ENCODE results near the gene MYRFL. TPM values are rescaled to one million over a fixed set of nuclear protein-coding genes. Genes with fewer than 3 reads are reported as not detected.
"Not testable (repeated sequence)": the region's sequence is repeated elsewhere in the genome, so short reads cannot be mapped to it uniquely, and the experiment has no call there.

Gene MYRFL
- total RNA-seq, 1 donor from 2014 or later, result not detected

DNA sequence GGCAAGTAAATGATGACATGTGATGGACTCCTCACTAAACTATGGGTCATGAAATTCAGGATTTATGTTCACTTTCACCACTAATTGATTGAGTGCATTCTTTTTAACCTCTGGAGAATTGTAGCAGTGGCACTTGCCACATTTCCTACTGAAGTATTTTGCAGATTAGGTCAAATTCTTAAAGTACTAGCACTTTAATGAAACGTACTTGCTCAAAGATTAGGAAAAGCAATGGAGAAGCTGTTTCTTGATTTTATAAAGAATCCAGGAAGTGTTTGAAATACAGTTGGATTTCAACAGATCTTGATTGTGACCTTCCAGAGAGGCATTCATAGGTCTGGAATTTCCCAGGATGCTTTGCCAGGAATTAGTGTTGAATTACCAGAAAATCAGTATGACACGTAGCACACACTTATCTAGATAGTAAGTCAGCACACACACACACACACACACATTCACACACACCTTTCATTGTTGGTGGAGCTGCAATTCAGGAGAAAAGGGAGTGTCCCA is 162.6 kb downstream of the MYRFL start:
- DNase-seq (ENCODE audit: low spot score), result no peak

DNA sequence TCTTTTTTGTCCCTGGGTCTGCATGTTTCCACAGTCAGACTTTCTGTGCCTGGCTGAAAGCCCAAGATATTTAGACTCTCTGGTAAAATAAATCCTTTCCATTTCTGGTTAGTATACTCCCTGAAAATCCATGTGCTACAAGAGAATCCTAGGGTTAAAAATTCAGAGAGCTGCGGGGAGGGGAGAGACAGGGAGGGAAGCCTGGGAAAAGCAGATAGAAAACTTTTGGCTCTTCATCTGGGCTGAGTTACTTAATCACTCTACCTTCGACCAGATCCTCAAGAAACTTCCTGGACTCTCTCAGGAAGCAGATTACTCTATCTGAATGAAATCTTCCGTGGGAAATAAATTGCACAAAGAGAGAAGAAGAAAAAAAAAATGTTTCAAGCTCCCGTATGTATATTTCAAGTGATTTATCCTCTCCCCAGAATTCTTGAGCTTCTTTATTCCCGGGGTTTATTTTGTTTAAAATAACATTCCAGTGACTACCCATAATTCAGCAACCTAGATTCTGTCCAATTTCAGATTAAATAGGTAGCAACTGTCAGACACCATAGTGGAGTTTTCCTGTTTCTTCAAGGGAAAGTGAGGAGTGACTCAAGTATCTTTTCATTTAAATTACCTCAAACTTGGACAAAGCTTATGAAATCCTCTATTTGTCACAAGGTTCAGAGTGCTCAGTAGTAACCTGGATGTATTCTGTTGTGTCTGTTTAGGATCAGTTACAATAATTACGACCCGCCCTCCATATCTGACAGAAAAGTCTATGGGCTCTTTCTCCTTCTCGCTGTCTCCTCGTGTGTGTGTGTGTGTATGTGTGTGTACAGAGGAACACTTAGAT is 163.7 kb downstream of the MYRFL start:
- no peak for DNase-seq (ENCODE audit: low spot score)

DNA sequence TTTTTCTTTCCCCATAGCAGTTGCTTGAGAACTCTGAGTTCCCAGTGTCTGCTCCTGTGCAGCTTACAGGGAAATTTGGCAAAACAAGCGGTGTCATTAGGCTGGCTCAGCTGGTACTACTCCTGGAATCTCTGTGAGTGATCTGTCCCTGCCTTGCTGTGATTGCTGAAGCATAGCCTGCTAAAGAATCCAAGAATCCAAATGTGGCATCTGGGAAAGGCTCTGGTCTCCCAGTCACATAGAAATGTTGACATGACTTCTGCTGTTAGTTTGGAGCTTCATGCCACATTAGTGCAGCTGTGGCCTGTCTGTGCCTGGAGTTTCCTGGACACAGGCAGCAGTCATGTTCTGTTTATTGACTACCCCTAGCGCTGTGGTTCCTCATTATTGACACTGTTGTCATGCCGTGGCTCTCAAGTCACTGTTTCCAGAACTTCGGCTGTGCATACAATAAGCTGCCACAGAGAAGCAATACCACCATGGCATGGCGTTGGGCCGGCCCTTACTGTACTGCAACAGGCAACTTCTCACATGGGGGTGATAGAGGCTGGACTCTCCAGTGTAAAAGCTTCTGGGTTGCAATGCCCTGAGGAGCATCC is 166.8 kb downstream of the MYRFL start:
- DNase-seq (ENCODE audit: low spot score), result no peak

DNA sequence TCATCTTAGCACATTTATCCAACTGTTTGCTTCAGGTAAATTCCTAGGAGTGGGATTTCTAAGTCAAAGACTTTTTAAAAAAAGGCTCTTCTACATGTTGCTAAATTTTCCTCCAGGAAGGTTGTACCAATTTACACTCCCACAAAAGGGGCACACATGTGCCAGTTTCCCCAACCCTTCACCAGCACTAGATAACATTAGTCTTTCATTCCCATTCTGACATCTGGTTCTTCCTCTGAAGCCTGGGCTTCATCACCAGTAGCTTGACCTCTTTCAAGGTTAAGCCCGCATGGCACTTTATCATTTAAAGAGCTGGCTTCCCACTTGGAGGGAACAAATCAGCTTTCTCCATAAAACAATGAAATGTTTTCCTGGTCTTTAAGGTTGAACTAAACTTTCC is 168.4 kb downstream of the MYRFL start:
- no peak for DNase-seq (ENCODE audit: low spot score)

DNA sequence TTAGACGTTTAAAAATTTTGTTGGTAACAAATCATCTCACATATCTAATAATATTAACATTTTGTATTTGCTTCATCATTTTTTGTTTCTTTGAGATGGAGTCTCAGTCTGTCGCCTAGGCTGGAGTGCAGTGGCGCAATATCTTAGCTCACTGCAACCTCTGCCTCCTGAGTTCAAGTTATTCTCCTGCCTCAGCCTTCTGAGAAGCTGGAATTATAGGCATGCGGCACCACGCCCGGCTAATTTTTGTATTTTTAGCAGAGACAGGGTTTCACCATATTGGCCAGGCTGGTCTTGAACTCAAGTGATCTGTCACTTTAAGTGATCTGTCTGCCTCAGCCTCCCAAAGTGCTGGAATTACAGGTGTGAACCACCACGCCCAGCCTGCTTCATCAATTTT is 169.1 kb downstream of the MYRFL start:
- DNase-seq (ENCODE audit: low spot score), result not testable (repeated sequence)

DNA sequence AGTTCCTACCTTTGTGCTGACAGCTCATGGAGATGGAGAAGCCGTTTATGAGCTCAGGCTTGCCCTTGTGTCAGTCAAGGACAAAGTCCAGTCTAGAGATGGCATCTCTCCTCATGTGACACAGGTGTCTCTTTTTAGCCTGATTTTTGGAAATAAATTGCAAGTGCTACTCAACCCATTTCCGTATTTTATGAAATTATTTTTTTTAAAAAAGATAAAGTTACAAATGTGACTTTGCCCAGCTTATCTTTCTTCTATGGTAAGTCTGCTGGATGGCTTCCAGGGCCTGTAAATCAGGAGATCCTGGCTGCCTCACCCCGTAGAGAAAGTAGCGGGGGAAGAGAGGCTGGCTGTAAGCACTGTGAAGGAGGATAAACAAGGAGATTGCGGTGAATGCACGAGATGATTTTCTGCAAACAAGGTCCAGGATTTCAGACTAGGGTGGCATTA is 169.7 kb downstream of the MYRFL start:
- no peak for DNase-seq (ENCODE audit: low spot score)

DNA sequence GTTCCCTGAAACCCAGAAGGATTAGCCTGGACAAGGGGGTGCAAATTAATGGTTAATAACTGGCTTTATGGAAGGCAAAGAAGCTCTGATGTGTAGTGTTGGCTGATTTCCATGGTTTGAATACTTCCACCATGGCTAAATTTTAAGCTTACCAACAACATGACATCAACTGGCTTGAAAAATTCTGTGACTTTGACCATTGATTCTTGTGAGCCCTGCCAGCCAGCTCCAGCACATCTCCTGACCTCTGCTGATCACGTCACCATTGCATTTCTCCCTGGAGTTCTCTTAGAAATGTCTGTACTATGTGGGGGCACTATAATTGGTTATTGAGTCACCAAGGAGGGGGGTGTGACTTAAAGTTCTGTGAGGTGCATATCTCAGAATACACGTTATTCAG is 171.2 kb downstream of the MYRFL start:
- no peak for DNase-seq (ENCODE audit: low spot score)

DNA sequence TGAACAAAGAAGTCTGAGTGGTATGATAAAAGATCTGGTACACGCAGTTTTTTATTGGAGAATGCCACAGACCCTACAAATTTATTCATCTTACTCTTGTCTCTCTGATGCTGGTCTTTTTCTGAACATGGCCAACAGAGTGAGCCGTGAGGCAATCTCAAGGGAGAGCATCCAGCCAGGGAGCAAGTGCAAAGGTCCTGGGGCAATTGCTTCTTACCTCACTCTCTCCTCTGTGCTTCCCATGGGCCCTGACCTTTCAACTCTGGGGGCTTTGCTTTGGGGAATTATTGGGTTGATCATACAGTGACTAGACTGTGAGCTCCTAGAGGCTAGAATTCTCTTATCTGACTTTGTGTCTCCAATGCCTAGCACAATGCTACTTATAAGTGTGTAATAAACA is 171.7 kb downstream of the MYRFL start:
- no peak for DNase-seq (ENCODE audit: low spot score)

DNA sequence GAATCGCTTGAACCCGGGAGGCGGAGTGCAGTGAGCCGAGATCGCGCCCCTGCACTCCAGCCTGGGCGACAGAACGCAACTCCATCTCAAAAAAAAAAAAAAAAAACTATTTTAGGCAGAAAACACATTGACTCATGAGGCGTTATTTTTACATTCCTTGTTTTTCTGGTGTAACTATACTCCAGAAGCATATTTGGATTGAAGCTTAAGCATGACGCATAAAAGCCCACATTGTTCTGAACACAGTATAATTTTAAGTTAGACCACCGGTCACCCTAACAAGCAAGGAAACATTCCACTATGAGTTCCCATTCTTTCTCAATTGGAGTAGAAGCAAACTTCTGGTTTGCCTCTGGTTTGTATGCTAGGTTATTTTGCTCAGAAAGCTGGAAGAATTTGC is 173.0 kb downstream of the MYRFL start:
- DNase-seq (ENCODE audit: low spot score), result no peak

DNA sequence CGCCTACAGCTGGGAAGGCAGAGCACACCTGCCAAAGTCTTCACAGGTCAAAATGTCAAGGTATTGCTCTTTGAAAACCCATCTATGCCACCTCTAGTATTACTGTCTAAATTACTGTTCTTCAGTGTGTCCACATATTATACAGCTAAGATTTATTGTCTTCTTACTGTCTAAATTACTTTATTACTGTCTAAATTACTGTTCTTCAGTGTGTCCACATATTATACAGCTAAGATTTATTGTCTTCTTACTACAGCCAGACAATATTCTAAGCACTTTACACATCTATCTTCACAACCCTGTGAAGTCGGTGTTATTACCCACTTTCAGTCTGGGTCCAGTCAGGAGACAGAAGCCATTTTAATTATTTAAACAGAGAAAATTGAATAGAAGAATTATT is 173.9 kb downstream of the MYRFL start:
- DNase-seq (ENCODE audit: low spot score), result no peak

DNA sequence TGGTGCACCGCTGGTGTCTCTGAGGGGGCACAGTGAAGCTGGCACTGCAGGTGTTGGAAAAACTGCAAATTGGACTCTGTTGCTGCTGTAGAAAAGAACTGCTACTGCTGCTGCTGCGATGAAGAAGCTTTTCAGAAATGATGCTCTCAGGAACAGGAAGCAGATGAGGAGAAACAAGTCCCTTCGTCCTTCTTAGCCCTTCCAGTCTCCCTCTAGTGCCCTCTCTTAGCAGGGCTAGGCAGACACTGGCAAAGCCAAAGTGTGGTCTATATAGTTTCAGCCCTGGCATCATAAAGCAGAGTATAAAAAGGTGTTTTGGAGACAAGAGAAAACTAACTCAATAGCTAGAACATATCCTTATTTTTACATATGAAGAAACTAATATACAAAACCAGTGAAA is 174.5 kb downstream of the MYRFL start:
- DNase-seq (ENCODE audit: low spot score), result no peak

DNA sequence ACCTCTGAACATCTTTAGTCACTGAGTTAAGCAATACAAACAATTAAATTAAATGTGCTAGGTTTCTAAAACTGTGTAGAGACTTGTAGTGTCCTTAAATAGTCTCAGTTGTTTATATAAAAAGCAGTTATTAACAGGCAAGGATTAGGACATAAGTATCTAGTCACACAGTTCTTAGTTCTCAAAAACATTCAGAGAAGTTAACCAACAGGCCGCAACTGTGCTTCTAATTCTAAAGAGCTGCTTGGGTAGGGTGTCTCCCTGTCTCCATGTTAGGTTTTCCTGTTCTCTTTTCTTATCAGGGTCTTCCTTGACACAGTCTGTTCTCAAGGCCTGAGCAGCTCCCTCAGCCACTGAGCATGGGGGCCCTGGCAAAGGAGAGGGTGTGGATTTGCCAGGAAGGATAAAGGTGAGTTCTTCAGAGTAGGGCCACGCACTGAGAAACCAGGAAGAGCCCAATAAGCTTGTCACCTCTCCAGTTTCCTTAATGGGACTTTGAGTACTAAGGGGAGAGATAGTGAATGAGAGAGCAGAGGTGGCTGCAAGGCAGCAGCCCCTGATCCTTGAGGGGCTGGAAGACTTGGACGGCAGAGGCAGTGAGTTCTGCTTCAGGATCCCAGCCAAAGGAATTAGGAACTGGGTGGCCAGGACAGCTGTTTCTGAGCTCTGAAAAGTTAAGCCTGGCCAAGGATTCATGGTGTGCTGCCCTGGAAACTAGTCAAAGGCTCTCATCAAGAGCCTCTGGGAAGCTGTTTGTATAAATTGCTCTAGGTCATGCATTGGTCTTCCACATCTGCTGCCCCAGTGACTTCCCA is 177.3 kb downstream of the MYRFL start:
- no peak for DNase-seq (ENCODE audit: low spot score)

DNA sequence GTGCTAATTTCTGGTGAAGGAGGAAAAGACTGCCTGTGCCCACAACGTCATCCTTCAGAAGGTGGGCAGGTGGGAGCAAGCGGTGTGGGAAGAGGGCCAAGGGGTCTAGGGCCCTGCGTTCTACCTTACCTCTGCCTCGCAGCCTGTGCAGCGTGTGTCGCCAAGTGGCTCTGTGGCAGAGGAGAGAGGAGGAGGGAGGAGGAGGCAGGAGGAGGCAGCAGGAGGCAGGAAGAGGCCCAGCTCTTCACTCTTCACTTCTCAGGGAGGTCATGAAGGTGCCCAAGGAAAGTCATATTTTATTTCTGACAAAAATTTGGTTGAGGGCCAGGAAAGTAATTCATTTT is 177.9 kb downstream of the MYRFL start:
- DNase-seq (ENCODE audit: low spot score), result no peak

DNA sequence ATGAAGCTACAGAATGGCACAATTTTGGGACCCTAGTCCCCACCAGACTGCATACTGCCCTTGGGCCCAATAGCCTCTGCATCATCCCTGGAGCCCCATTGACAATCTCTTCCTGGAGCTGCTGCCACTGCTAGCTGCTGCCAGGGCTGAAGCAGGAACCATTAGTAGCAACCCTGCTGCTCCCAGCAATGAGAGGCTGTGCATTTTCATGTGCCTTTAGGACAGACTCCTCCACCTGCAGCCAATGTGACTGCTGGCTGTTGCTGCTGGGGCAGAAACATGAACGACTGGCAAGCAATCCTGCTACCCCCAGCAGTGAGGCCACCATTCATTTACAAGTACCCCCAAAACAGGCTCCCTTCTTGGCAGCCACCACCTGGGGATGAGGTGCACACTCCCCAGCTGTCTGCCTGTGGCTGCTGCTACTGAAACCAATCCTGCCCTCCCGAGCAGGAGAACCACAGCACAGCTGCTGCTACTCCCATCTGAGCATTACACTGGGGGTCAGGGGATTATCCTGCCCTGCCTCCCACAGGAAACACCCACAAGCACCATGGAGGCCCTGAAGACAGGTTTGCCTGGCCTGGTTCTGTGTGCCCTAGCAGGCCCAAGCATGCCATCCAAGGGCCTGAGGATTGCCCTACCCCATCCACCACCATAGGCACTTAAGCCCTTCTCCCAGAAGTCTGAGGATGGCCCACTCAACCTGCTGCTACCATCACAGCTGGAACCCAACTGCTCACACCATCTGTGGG is 181.0 kb downstream of the MYRFL start:
- DNase-seq (ENCODE audit: low spot score), result no peak

DNA sequence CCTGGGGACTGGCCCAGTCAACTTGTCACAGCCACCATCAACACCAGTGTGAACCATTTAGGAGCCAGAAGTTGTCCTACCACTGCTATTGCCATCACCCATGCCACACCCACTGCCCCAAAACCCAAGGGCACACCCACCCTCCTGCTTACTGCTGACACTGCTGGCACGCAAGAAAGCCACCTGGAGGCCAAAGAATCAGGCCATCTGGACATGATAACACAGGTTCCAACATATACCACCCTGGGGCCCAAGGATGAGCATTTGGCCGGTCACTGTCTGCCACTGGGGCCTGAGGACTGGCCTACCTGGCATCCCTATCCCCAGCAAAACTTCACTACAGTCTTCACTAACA is 181.6 kb downstream of the MYRFL start:
- no peak for DNase-seq (ENCODE audit: low spot score)

DNA sequence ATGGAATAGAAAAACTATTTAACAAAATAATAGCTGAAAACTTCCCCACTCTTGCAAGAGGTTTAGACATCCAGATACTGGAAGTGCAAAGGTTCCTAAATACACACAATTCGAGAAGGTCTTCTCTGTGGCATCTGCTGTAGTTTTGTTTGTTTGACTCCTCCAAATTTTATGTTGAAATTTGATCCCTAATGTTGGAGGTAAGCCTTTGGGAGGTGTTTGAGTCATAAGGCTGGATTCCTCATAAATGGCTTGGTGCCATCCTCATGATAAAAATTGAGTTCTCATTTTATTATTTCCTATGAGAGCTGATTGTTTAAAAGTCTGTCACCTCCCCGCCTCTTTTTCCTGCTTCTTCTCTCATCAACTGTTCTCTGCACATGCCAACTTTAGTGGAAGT is 182.7 kb downstream of the MYRFL start:
- no peak for DNase-seq (ENCODE audit: low spot score)

Other genes with a start within 250 kb of the MYRFL start
- 132 TPM for gene CCT2, start 239.8 kb upstream of the MYRFL start, total RNA-seq
- gene LRRC10, start 214.3 kb upstream of the MYRFL start, total RNA-seq, result not detected
- not detected for gene BEST3, start 125.9 kb upstream of the MYRFL start, total RNA-seq
- gene RAB3IP, start 86.4 kb upstream of the MYRFL start, total RNA-seq, result 19.4 TPM